Fibroblast of peridontal ligament (primary cell): ENCODE results near the gene ADAT3.
"Not testable (repeated sequence)": the region's sequence is repeated elsewhere in the genome, so short reads cannot be mapped to it uniquely, and the experiment has no call there.

Experiments
- DNase-seq: peaks from one replicate; pipeline ENCODE4 v3.0.0-alpha.2; 2010; ENCODE audit errors: extremely low read depth

Gene ADAT3

GRCh38 chr19:1882786-1883692, 22.2 kb upstream of the ADAT3 start:
- no peak for DNase-seq

GRCh38 chr19:1883784-1884183, 21.4 kb upstream of the ADAT3 start:
- DNase-seq, result no peak

GRCh38 chr19:1884291-1884718, 20.9 kb upstream of the ADAT3 start:
- DNase-seq, result no peak

- no peak for DNase-seq
These were observed 20.4 kb upstream of the ADAT3 start for GRCh38 chr19:1884719-1885334.

GRCh38 chr19:1885398-1886119, 19.6 kb upstream of the ADAT3 start, which contains the start of gene ABHD17A:
Gene ABHD17A, minus strand, starts transcription at chr19:1885496. Its CDS starts 3,930 bp downstream, at chr19:1881566.
- peak; percentile 82 for DNase-seq

GRCh38 chr19:1886360-1886759, 18.8 kb upstream of the ADAT3 start:
- DNase-seq, result not testable (repeated sequence)

GRCh38 chr19:1888385-1888784, 16.8 kb upstream of the ADAT3 start:
- DNase-seq, result no peak

- no peak for DNase-seq
These were observed 15.3 kb upstream of the ADAT3 start for GRCh38 chr19:1889907-1890306.

GRCh38 chr19:1893791-1894190, 11.4 kb upstream of the ADAT3 start:
- no peak for DNase-seq

- no peak for DNase-seq
These were observed 8.7 kb upstream of the ADAT3 start for GRCh38 chr19:1896508-1896907.

- DNase-seq, result no peak
These were observed 3.2 kb upstream of the ADAT3 start for GRCh38 chr19:1901940-1902404.

GRCh38 chr19:1902923-1903322, 2.3 kb upstream of the ADAT3 start:
- DNase-seq, result no peak

GRCh38 chr19:1904860-1905109, 414 bp upstream of the ADAT3 start:
- no peak for DNase-seq

GRCh38 chr19:1905863-1906375, 720 bp downstream of the ADAT3 start:
- no peak for DNase-seq

- no peak for DNase-seq
These were observed 1.9 kb downstream of the ADAT3 start for GRCh38 chr19:1906985-1907562.

GRCh38 chr19:1907563-1908363, 2.6 kb downstream of the ADAT3 start:
- no peak for DNase-seq

- no peak for DNase-seq
These were observed 3.1 kb downstream of the ADAT3 start for GRCh38 chr19:1908364-1908678.

GRCh38 chr19:1909761-1910080, 4.5 kb downstream of the ADAT3 start:
- no peak for DNase-seq

GRCh38 chr19:1910177-1910576, 5.0 kb downstream of the ADAT3 start:
- peak; percentile 37 for DNase-seq

- no peak for DNase-seq
These were observed 5.9 kb downstream of the ADAT3 start for GRCh38 chr19:1911098-1911497.

- no peak for DNase-seq
These were observed 6.8 kb downstream of the ADAT3 start for GRCh38 chr19:1911995-1912394.
